GM21786 (cell line): Measurements from ENCODE around the gene MARCOL.

Experiments
- ATAC-seq: cut with Tn5 transposase; IDR thresholded peaks from one replicate; pipeline ENCODE4 v1.9.1; 2021; ENCODE audit not compliant: unreplicated experiment

The MARCOL gene

GRCh38 chr5:148238418-148238794 is at the start of gene MARCOL:
MARCOL (plus strand) TSS chr5:148238525; CDS start chr5:148238598, 73 bp downstream.
- no peak for ATAC-seq

GRCh38 chr5:148191010-148191409 is 47.3 kb upstream of the MARCOL start:
- no peak for ATAC-seq

GRCh38 chr5:148193202-148193601 is 45.1 kb upstream of the MARCOL start:
- no peak for ATAC-seq

GRCh38 chr5:148201151-148201550 is 37.2 kb upstream of the MARCOL start:
- no peak for ATAC-seq

- ATAC-seq, result no peak
Observed at GRCh38 chr5:148202531-148203203, 35.7 kb upstream of the MARCOL start, which contains the start of gene SPINK6. SPINK6 (plus strand) TSS chr5:148203042; CDS start chr5:148203097, 55 bp downstream.

GRCh38 chr5:148205044-148205806 is 33.1 kb upstream of the MARCOL start:
- ATAC-seq, result no peak

GRCh38 chr5:148205865-148206264 is 32.5 kb upstream of the MARCOL start:
- no peak for ATAC-seq

- ATAC-seq, result no peak
Observed at GRCh38 chr5:148206620-148207019, 31.7 kb upstream of the MARCOL start.

GRCh38 chr5:148208226-148208625 is 30.1 kb upstream of the MARCOL start:
- no peak for ATAC-seq

- ATAC-seq, result no peak
Observed at GRCh38 chr5:148209151-148209770, 29.1 kb upstream of the MARCOL start.

GRCh38 chr5:148214665-148215185 is 23.6 kb upstream of the MARCOL start:
- no peak for ATAC-seq

GRCh38 chr5:148221508-148221907 is 16.8 kb upstream of the MARCOL start:
- no peak for ATAC-seq

- ATAC-seq, result no peak
Observed at GRCh38 chr5:148224117-148224742, 14.1 kb upstream of the MARCOL start.

GRCh38 chr5:148228392-148228984 is 9.8 kb upstream of the MARCOL start:
- no peak for ATAC-seq

- ATAC-seq, result no peak
Observed at GRCh38 chr5:148229840-148230239, 8.5 kb upstream of the MARCOL start.

GRCh38 chr5:148230240-148230639 is 8.1 kb upstream of the MARCOL start:
- no peak for ATAC-seq

- no peak for ATAC-seq
Observed at GRCh38 chr5:148237785-148238417, 424 bp upstream of the MARCOL start.

GRCh38 chr5:148248894-148249293 is 10.6 kb downstream of the MARCOL start:
- ATAC-seq, result no peak

- ATAC-seq, result no peak
Observed at GRCh38 chr5:148255456-148255855, 17.1 kb downstream of the MARCOL start.

- ATAC-seq, result no peak
Observed at GRCh38 chr5:148259288-148259687, 21.0 kb downstream of the MARCOL start.
